ENCODE results near the gene ANKRD34A. TPM values are rescaled to one million over a fixed set of nuclear protein-coding genes. Genes with fewer than 3 reads are reported as not detected.
A peak's percentile ranks its signal among the peaks of the same experiment; 100 is the strongest.

Gene ANKRD34A
- total RNA-seq, 3 donors from 2014 or later = 0.14 to 0.63 (median 0.41) TPM

GRCh38 chr1:145961425-145962156 lies 2.8 kb downstream of the ANKRD34A start:
- no peak for ATAC-seq
- Histone ChIP-seq H3K4me3 (no peak overlapping the region), H3K9me3 (no peaks in the 10 kb centered on the region), H3K4me1 (ENCODE audit: low read depth) (peaks cover 42% of the 10 kb centered on the region), H3K36me3 (ENCODE audit: low read depth) (no peaks in the 10 kb centered on the region)
- no peak for TF ChIP-seq CTCF (IDR thresholded peaks at IDR 0.05)
- DNase-seq = peak; percentile 49 to 81 (median 61)
- intact Hi-C loops (cut with DNase I, micrococcal nuclease) = loop anchor here in 1 of 2 donors (10.0 kb wide), 1 partner anchor 47 kb away; the partner anchor contains the start of genes ITGA10 and PEX11B

GRCh38 chr1:145961109-145961424 lies 3.3 kb downstream of the ANKRD34A start:
- Histone ChIP-seq H3K4me3 (peak overlapping the region; percentile 11), H3K36me3 (ENCODE audit: low read depth) (no peaks in the 10 kb centered on the region), H3K4me1 (ENCODE audit: low read depth) (peaks cover 47% of the 10 kb centered on the region), H3K9me3 (no peaks in the 10 kb centered on the region)
- ATAC-seq (no peak), DNase-seq (no peak)
- intact Hi-C loops (cut with DNase I, micrococcal nuclease) = loop anchor here in 1 of 2 donors (10.0 kb wide), 1 partner anchor 46 kb away; the partner anchor contains the start of genes ITGA10 and PEX11B
- no peak for TF ChIP-seq CTCF (IDR thresholded peaks at IDR 0.05)

GRCh38 chr1:145960468-145961108 lies 3.8 kb downstream of the ANKRD34A start:
- intact Hi-C loops (cut with DNase I, micrococcal nuclease) = loop anchor here in 1 of 2 donors (10.0 kb wide), 1 partner anchor 46 kb away; the partner anchor contains the start of genes ITGA10 and PEX11B
- no peak for TF ChIP-seq CTCF (IDR thresholded peaks at IDR 0.05)
- Histone ChIP-seq H3K4me1 (ENCODE audit: low read depth) (peaks cover 45% of the 10 kb centered on the region), H3K4me3 (peak overlapping the region; percentile 11), H3K36me3 (ENCODE audit: low read depth) (no peaks in the 10 kb centered on the region), H3K9me3 (no peaks in the 10 kb centered on the region)
- ATAC-seq (peak; percentile 17), DNase-seq (peak; percentile 66 to 87 (median 81))

- TF ChIP-seq CTCF (IDR thresholded peaks at IDR 0.05) = no peak
- intact Hi-C loops (cut with DNase I, micrococcal nuclease) = loop anchor here in 1 of 2 donors (10.0 kb wide), 1 partner anchor 45 kb away; the partner anchor contains the start of genes ITGA10 and PEX11B
- Histone ChIP-seq H3K36me3 (ENCODE audit: low read depth) (no peaks in the 10 kb centered on the region), H3K4me1 (ENCODE audit: low read depth) (peaks cover 47% of the 10 kb centered on the region), H3K4me3 (no peak overlapping the region), H3K9me3 (no peaks in the 10 kb centered on the region)
- ATAC-seq (no peak), DNase-seq (peak in 1 of 3 donors; percentile 59)
Measured at GRCh38 chr1:145959957-145960467, 4.4 kb downstream of the ANKRD34A start.

GRCh38 chr1:145959333-145959732 lies 5.0 kb downstream of the ANKRD34A start:
- intact Hi-C loops (cut with DNase I, micrococcal nuclease) = no loop called here
- H3K9me3 ChIP-seq = no peaks in the 10 kb centered on the region
- no peak for ATAC-seq
- peaks cover 52% of the 10 kb centered on the region for H3K4me1 ChIP-seq (ENCODE audit: low read depth)
- H3K36me3 ChIP-seq (ENCODE audit: low read depth) = no peaks in the 10 kb centered on the region
- TF ChIP-seq CTCF (IDR thresholded peaks at IDR 0.05) = no peak
- no peak for DNase-seq
- no peak overlapping the region for H3K4me3 ChIP-seq
